HL-60/S4 (cell line): Measurements from ENCODE around the gene SREK1.
"Not testable (repeated sequence)": the region's sequence is repeated elsewhere in the genome, so short reads cannot be mapped to it uniquely, and the experiment has no call there.

Experiments
- in situ Hi-C: fragments of 300-500 bp; cut with MboI; formaldehyde crosslinking; loops from 2 replicates; pipeline ENCODE4 v1.14.3; 2022; ENCODE audit warnings: low sequenced_read_pairs

Gene SREK1

GRCh38 chr5:66144074-66144833, at the start of gene SREK1:
Gene SREK1 (plus strand): TSS chr5:66144300. CDS start chr5:66144377, 77 bp downstream.
- in situ Hi-C loops = no loop called here

GRCh38 chr5:66100851-66101250, 43.2 kb upstream of the SREK1 start:
- in situ Hi-C loops = no loop called here

GRCh38 chr5:66113160-66113559, 30.9 kb upstream of the SREK1 start:
- in situ Hi-C loops = no loop called here

GRCh38 chr5:66118304-66118703, 25.8 kb upstream of the SREK1 start:
- in situ Hi-C loops = no loop called here

GRCh38 chr5:66122379-66123034, 21.6 kb upstream of the SREK1 start:
- in situ Hi-C loops = no loop called here

- in situ Hi-C loops = no loop called here
Measured at GRCh38 chr5:66129144-66129543, 15.0 kb upstream of the SREK1 start.

GRCh38 chr5:66130493-66130892, 13.6 kb upstream of the SREK1 start:
- in situ Hi-C loops = no loop called here

- in situ Hi-C loops = no loop called here
Measured at GRCh38 chr5:66134407-66134861, 9.7 kb upstream of the SREK1 start.

GRCh38 chr5:66136053-66136452, 8.0 kb upstream of the SREK1 start:
- in situ Hi-C loops = no loop called here

GRCh38 chr5:66136944-66137343, 7.2 kb upstream of the SREK1 start:
- in situ Hi-C loops = not testable (repeated sequence)

GRCh38 chr5:66138637-66139317, 5.3 kb upstream of the SREK1 start:
- in situ Hi-C loops = no loop called here

- in situ Hi-C loops = no loop called here
Measured at GRCh38 chr5:66139318-66139712, 4.8 kb upstream of the SREK1 start.

- in situ Hi-C loops = no loop called here
Measured at GRCh38 chr5:66142417-66142816, 1.7 kb upstream of the SREK1 start.

GRCh38 chr5:66143473-66144073, 527 bp upstream of the SREK1 start:
- in situ Hi-C loops = no loop called here

- in situ Hi-C loops = no loop called here
Measured at GRCh38 chr5:66144834-66145390, 812 bp downstream of the SREK1 start.

GRCh38 chr5:66145737-66146136, 1.6 kb downstream of the SREK1 start:
- in situ Hi-C loops = no loop called here

- in situ Hi-C loops = no loop called here
Measured at GRCh38 chr5:66149950-66150349, 5.8 kb downstream of the SREK1 start.

GRCh38 chr5:66151030-66151429, 6.9 kb downstream of the SREK1 start:
- in situ Hi-C loops = no loop called here

GRCh38 chr5:66151491-66151890, 7.4 kb downstream of the SREK1 start:
- in situ Hi-C loops = no loop called here

- in situ Hi-C loops = no loop called here
Measured at GRCh38 chr5:66157046-66157445, 12.9 kb downstream of the SREK1 start.

GRCh38 chr5:66161356-66161755, 17.3 kb downstream of the SREK1 start:
- in situ Hi-C loops = no loop called here
